Activated CD4-positive, alpha-beta T cell treated with anti-CD3 and anti-CD28 coated beads, Interleukin-2, amount 10 ng/mL, durations not matched to agents 7 days and 5 days (primary cell): ENCODE measurements around the gene RPL4. TPM values are rescaled to one million over a fixed set of nuclear protein-coding genes. Genes with fewer than 3 reads are reported as not detected.
"Not testable (repeated sequence)": the region's sequence is repeated elsewhere in the genome, so short reads cannot be mapped to it uniquely, and the experiment has no call there.

ENCODE experiments used
- CTCF ChIA-PET: fragments of 350-600 bp; sonication (Branson Sonifier 250); formaldehyde crosslinking; loops from one replicate; lab custom pipeline; 2021; ENCODE audit warnings: antibody characterized with exemption; lab: Charles Lee
- POLR2A ChIA-PET: fragments of 350-600 bp; sonication (Branson Sonifier 250); formaldehyde crosslinking; loops from one replicate; lab custom pipeline; 2021; ENCODE audit warnings: antibody characterized with exemption; lab: Charles Lee
- DNase-seq: peaks from one replicate; pipeline ENCODE4 v3.0.0-alpha.2; 2020
- H3K27ac Mint-ChIP-seq: one replicate; pipeline ENCODE4 v1.8.0; 2021; ENCODE audit warnings: mild to moderate bottlenecking, moderate library complexity, mixed read lengths
- H3K27me3 Mint-ChIP-seq: one replicate; pipeline ENCODE4 v1.8.0; 2021; ENCODE audit warnings: mixed read lengths
- H3K36me3 Mint-ChIP-seq: one replicate; pipeline ENCODE4 v1.8.0; 2021; ENCODE audit warnings: low read depth, mixed read lengths
- H3K4me1 Mint-ChIP-seq: one replicate; pipeline ENCODE4 v1.8.0; 2021; ENCODE audit warnings: mixed read lengths
- H3K4me3 Mint-ChIP-seq: one replicate; pipeline ENCODE4 v1.8.0; 2021; ENCODE audit warnings: mild to moderate bottlenecking, moderate library complexity, mixed read lengths
- H3K9me3 Mint-ChIP-seq: one replicate; pipeline ENCODE4 v1.8.0; 2021; ENCODE audit warnings: mixed read lengths
- total RNA-seq, 2 experiments: library from RNA; stranded (reverse); gene quantifications; one replicate each; pipeline ENCODE4 v1.2.3, GENCODE V29; 2021

The RPL4 gene
- total RNA-seq, 2 experiments from 2014 or later: 2,398 to 2,621 TPM

GRCh38 chr15:66467162-66468040 lies 37.3 kb downstream of the RPL4 start:
- CTCF ChIA-PET: interaction anchor here (1.4 kb wide), 1 partner anchor 14 kb away, joined by 3 read pairs; no protein-coding TSS in a partner anchor
- peaks cover 38% of the 10 kb centered on the region for H3K36me3 Mint-ChIP-seq

GRCh38 chr15:66465294-66465693 lies 39.4 kb downstream of the RPL4 start:
- H3K27me3 Mint-ChIP-seq, POLR2A ChIA-PET, H3K4me3 Mint-ChIP-seq, CTCF ChIA-PET, DNase-seq, H3K4me1 Mint-ChIP-seq, H3K9me3 Mint-ChIP-seq: not testable (repeated sequence)
- Mint-ChIP-seq H3K27ac (peak overlapping the region; percentile 19), H3K36me3 (peaks cover 44% of the 10 kb centered on the region)

More at GRCh38 chr15:66467162-66468040, 37.3 kb downstream of the RPL4 start:
- H3K27ac Mint-ChIP-seq, POLR2A ChIA-PET, H3K4me3 Mint-ChIP-seq, H3K9me3 Mint-ChIP-seq, H3K27me3 Mint-ChIP-seq, DNase-seq: not testable (repeated sequence)
- H3K4me1 Mint-ChIP-seq: peaks cover 25% of the 10 kb centered on the region

DNA sequence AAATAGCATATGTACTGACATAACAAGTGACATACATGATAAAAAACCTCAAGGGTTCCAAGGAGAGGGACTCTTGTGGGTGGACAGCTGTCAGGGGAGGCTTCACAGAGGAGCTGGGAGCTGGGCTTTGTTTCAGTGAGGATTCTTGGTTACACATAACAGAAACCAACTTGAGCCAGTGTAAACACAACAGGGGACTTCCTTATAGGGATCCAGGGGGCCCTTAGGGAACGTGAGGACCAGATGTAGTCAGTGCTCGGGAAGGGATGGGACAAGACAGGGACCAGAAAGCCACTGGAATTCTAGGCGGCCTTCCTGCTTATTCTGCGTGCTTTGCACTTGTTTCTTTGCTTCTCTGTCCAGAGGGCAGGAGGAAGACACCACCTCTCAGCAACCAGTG lies 42.0 kb downstream of the RPL4 start:
- Mint-ChIP-seq H3K4me1 (peaks cover 13% of the 10 kb centered on the region), H3K36me3 (peaks cover 51% of the 10 kb centered on the region), H3K27ac (no peak overlapping the region), H3K27me3 (no peaks in the 10 kb centered on the region), H3K4me3 (no peak overlapping the region), H3K9me3 (no peaks in the 10 kb centered on the region)
- ChIA-PET POLR2A (interaction anchor here (0.8 kb wide), 1 partner anchor 10 kb away, joined by 3 read pairs; no protein-coding TSS in a partner anchor), CTCF (interaction anchor here (1.1 kb wide), 1 partner anchor 24 kb away, joined by 3 read pairs; no protein-coding TSS in a partner anchor)
- no peak for DNase-seq

- peaks cover 13% of the 10 kb centered on the region for H3K4me1 Mint-ChIP-seq
- ChIA-PET POLR2A (no interaction called here), CTCF (interaction anchor here (0.7 to 1.1 kb wide), 2 partner anchors 25 to 49 kb away, joined by 3 read pairs; no protein-coding TSS in a partner anchor)
Observed at GRCh38 chr15:66461917-66462316, 42.7 kb downstream of the RPL4 start.

DNA sequence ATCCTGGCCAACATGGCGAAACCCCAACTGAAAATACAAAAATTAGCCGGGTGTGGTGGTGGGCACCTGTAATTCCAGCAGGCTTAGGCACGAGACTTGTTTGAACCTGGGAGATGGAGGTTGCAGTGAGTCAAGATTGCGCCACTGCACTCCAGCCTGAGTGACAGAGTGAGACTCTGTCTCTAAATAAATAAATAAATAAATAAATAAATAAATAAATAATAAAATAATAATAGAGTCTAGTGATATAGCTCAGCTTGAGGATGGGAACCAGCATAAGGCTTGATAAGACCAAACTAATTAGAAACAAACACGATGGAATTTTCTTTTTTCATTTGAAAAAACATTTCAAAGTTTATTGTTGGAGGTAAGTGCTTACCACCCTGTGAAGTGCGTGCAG lies 43.4 kb downstream of the RPL4 start:
- H3K9me3 Mint-ChIP-seq, H3K27ac Mint-ChIP-seq, DNase-seq, H3K27me3 Mint-ChIP-seq, H3K4me3 Mint-ChIP-seq, POLR2A ChIA-PET: not testable (repeated sequence)
- H3K4me1 Mint-ChIP-seq: peaks cover 13% of the 10 kb centered on the region
- H3K36me3 Mint-ChIP-seq: peaks cover 49% of the 10 kb centered on the region
- CTCF ChIA-PET: interaction anchor here (0.7 to 1.4 kb wide), 2 partner anchors 37 to 48 kb away, joined by 3 read pairs; no protein-coding TSS in a partner anchor

More at GRCh38 chr15:66461917-66462316, 42.7 kb downstream of the RPL4 start:
- DNase-seq: no peak
- Mint-ChIP-seq H3K36me3 (peaks cover 49% of the 10 kb centered on the region), H3K27me3 (no peaks in the 10 kb centered on the region), H3K4me3 (no peak overlapping the region), H3K27ac (no peak overlapping the region), H3K9me3 (no peaks in the 10 kb centered on the region)

- Mint-ChIP-seq H3K4me1 (peaks cover 13% of the 10 kb centered on the region), H3K36me3 (peaks cover 39% of the 10 kb centered on the region), H3K4me3 (no peak overlapping the region), H3K27ac (peak overlapping the region; percentile 38), H3K27me3 (no peaks in the 10 kb centered on the region), H3K9me3 (no peaks in the 10 kb centered on the region)
- no peak for DNase-seq
- ChIA-PET POLR2A (interaction anchor here (0.6 kb wide), 1 partner anchor 105 kb away, joined by 9 read pairs; no protein-coding TSS in a partner anchor), CTCF (interaction anchor here (0.7 to 2.7 kb wide), 6 partner anchors 9 to 799 kb away, joined by 3 to 8 read pairs (median 4); no protein-coding TSS in a partner anchor)
Observed at GRCh38 chr15:66459818-66460615, 44.6 kb downstream of the RPL4 start.

DNA sequence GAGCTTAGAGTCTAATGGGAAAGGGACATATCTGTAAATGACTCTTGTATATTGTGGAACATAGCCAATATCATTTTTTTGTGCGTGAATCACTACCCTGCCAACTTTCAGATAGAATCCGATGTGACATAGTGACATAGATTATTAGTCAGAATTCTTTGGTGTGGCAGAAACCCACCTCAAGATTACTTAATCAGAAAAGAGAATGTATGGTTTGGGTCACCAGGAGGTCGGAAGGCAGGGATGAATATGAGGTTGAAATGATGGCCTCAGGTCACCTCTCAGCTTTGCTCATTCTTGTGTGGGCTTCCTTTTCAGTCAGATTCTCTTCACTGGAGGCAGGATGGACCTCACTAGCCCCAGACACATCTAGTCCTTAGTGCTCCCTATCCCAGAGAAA lies 48.4 kb downstream of the RPL4 start:
- DNase-seq: no peak
- no peak overlapping the region for H3K4me3 Mint-ChIP-seq
- POLR2A ChIA-PET: no interaction called here
- H3K4me1 Mint-ChIP-seq: peaks cover 13% of the 10 kb centered on the region
- H3K36me3 Mint-ChIP-seq: peaks cover 27% of the 10 kb centered on the region
- H3K9me3 Mint-ChIP-seq: no peaks in the 10 kb centered on the region
- CTCF ChIA-PET: interaction anchor here (1.1 to 1.4 kb wide), 2 partner anchors 15 to 48 kb away, joined by 4 read pairs; no protein-coding TSS in a partner anchor
- H3K27me3 Mint-ChIP-seq: no peaks in the 10 kb centered on the region
- H3K27ac Mint-ChIP-seq: no peak overlapping the region

GRCh38 chr15:66454143-66454542 lies 50.5 kb downstream of the RPL4 start:
- Mint-ChIP-seq H3K4me1 (peaks cover 2% of the 10 kb centered on the region), H3K36me3 (peaks cover 22% of the 10 kb centered on the region), H3K27ac (no peak overlapping the region), H3K4me3 (no peak overlapping the region), H3K9me3 (no peaks in the 10 kb centered on the region), H3K27me3 (no peaks in the 10 kb centered on the region)
- ChIA-PET POLR2A (no interaction called here), CTCF (interaction anchor here (0.5 to 1.3 kb wide), 4 partner anchors 13 to 572 kb away, joined by 3 to 5 read pairs (median 3); partner anchors contain the start of gene SNAPC5)
- no peak for DNase-seq

GRCh38 chr15:66452971-66453580 lies 51.6 kb downstream of the RPL4 start:
- DNase-seq: no peak
- no peak overlapping the region for H3K27ac Mint-ChIP-seq
- H3K4me3 Mint-ChIP-seq: no peak overlapping the region
- ChIA-PET POLR2A (no interaction called here), CTCF (interaction anchor here (1.3 kb wide), 1 partner anchor 14 kb away, joined by 3 read pairs; no protein-coding TSS in a partner anchor)
- peaks cover 28% of the 10 kb centered on the region for H3K36me3 Mint-ChIP-seq
- no peaks in the 10 kb centered on the region for H3K27me3 Mint-ChIP-seq
- H3K4me1 Mint-ChIP-seq: no peaks in the 10 kb centered on the region
- H3K9me3 Mint-ChIP-seq: peaks cover 2% of the 10 kb centered on the region

DNA sequence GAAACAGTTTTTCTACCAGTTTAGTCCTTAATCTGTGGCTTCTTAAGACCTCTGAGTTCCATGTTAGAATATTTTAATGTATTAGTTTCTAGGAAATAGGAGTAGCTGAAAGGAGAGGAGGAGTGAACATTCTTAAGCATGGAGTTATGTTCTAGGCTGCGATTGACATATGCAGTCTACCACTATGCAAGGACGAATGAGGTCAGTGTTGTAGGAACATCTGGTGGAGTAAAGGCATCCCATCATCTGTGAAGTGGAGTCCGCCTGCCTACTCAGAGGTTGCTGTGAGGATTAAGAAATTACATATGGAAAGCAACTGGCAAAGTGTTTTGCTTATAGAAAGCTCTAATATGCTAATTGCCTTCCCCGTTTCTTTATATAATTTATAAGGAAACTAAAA lies 52.2 kb downstream of the RPL4 start:
- Mint-ChIP-seq H3K27ac (no peak overlapping the region), H3K4me3 (no peak overlapping the region), H3K9me3 (peaks cover 2% of the 10 kb centered on the region), H3K36me3 (peaks cover 33% of the 10 kb centered on the region), H3K27me3 (no peaks in the 10 kb centered on the region), H3K4me1 (no peaks in the 10 kb centered on the region)
- DNase-seq: no peak
- ChIA-PET POLR2A (interaction anchor here (0.5 kb wide), 1 partner anchor 57 kb away, joined by 3 read pairs; no protein-coding TSS in a partner anchor), CTCF (no interaction called here)
